Measurements from ENCODE around the gene PLCB2. TPM values are rescaled to one million over a fixed set of nuclear protein-coding genes. Genes with fewer than 3 reads are reported as not detected.
A peak's percentile ranks its signal among the peaks of the same experiment; 100 is the strongest.

Gene PLCB2
- polyA plus RNA-seq, 1 donor (not counting 4 experiments of a cell fraction or from before 2014, with no cell fraction given) = 0.73 TPM

- Histone ChIP-seq H4K20me1 (ENCODE audit: control insufficient read depth, extremely low read depth, insufficient read depth, low read length) (no peaks in the 10 kb centered on the region), H3K9ac (ENCODE audit: control insufficient read depth, extremely low read depth, insufficient read depth, low read length) (peak overlapping the region; percentile 96), H3K9me3 (ENCODE audit: control insufficient read depth, low read depth, low read length) (no peaks in the 10 kb centered on the region), H3K4me2 (ENCODE audit: control insufficient read depth, extremely low read depth, insufficient read depth, low read depth, low read length) (peak overlapping the region; percentile 97), H3K9me1 (ENCODE audit: control insufficient read depth, extremely low read depth, insufficient read depth, low read length) (no peaks in the 10 kb centered on the region), H3K27me3 (ENCODE audit: control insufficient read depth, extremely low read depth, insufficient read depth, low read length) (no peaks in the 10 kb centered on the region), H2AFZ (ENCODE audit: control insufficient read depth, low read length) (no peak overlapping the region), H3K4me3 (ENCODE audit: control insufficient read depth in 2 of 3, extremely low read depth in 1 of 3, insufficient read depth in 2 of 3, low read depth in 1 of 3, low read length in 3 of 3) (peak overlapping the region; percentile 74 to 90 (median 75)), H3K36me3 (ENCODE audit: control insufficient read depth in 2 of 2, extremely low read depth in 1 of 2, insufficient read depth in 2 of 2, low read length in 2 of 2) (peaks cover 18 to 30% of the 10 kb centered on the region in 2 experiments), H3K27ac (ENCODE audit: control insufficient read depth, insufficient read depth, low read length) (peak overlapping the region; percentile 91), H3K4me1 (ENCODE audit: control insufficient read depth, extremely low read depth, insufficient read depth, low read length) (peaks cover 90% of the 10 kb centered on the region), H3K79me2 (ENCODE audit: control insufficient read depth, insufficient read depth, low read length) (peaks cover 35% of the 10 kb centered on the region)
- FAIRE-seq (no peak), DNase-seq (ENCODE audit: low read depth, low spot score) (no peak)
- no peak for TF ChIP-seq EZH2 (IDR thresholded peaks at IDR 0.05; ENCODE audit: low read length)
- TF ChIP-seq, protein P1, sequence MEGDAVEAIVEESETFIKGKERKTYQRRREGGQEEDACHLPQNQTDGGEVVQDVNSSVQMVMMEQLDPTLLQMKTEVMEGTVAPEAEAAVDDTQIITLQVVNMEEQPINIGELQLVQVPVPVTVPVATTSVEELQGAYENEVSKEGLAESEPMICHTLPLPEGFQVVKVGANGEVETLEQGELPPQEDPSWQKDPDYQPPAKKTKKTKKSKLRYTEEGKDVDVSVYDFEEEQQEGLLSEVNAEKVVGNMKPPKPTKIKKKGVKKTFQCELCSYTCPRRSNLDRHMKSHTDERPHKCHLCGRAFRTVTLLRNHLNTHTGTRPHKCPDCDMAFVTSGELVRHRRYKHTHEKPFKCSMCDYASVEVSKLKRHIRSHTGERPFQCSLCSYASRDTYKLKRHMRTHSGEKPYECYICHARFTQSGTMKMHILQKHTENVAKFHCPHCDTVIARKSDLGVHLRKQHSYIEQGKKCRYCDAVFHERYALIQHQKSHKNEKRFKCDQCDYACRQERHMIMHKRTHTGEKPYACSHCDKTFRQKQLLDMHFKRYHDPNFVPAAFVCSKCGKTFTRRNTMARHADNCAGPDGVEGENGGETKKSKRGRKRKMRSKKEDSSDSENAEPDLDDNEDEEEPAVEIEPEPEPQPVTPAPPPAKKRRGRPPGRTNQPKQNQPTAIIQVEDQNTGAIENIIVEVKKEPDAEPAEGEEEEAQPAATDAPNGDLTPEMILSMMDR (optimal IDR thresholded peaks at IDR 0.05 in 1 of 3, IDR thresholded peaks at IDR 0.05 in 1 of 3, conservative IDR thresholded peaks at IDR 0.05 in 1 of 3; ENCODE audit: extremely low read depth in 1 of 3, insufficient read depth in 2 of 3, low read length in 3 of 3) = peak in 1 of 3 experiments; percentile 25
- dilution Hi-C loops (cut with MboI; ENCODE audit: extremely low pct_ligation_motif_present, low sequenced_read_pairs) = no loop called here
These were observed 31.8 kb upstream of the PLCB2 start for GRCh38 chr15:40339621-40339945.

DNA sequence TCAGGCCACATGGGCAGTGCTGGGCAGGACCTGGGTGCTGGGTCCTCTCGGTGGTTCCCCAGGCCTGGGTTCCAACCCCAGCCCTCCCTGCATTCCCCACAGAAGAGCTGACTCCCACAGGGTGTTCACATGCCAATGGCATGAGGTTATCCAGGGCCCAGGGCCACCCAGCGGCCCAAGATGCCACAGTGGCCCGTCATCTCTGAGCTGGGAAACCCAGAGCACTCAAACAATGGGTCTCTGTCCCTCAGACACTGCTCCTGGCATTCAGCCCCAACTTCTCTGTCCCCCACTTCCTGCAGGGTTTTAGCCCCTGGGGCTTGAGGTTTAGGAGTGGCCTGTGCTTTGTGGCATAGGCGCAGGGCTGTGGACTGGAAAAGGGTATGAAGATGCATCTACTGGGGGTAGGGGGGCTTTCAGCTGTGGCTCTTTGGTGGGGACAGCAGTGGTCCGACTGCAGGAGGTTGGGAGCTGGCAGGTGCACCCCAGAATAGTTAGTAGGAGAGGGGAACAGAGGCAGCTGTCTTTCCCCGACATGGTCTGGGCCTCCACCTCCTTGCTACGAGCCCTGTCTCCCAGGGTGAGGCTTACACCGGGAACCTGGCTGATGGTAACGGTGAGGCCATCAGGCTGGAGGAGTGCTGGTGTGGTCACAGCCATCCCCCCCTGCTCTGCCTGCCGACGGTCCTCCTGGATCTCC, 31.3 kb upstream of the PLCB2 start:
- H3K36me3 ChIP-seq (ENCODE audit: control insufficient read depth in 2 of 2, extremely low read depth in 1 of 2, insufficient read depth in 2 of 2, low read length in 2 of 2) = peaks cover 22 to 33% of the 10 kb centered on the region in 2 experiments
- H3K9ac ChIP-seq (ENCODE audit: control insufficient read depth, extremely low read depth, insufficient read depth, low read length) = peak overlapping the region; percentile 96
- H4K20me1 ChIP-seq (ENCODE audit: control insufficient read depth, extremely low read depth, insufficient read depth, low read length) = no peaks in the 10 kb centered on the region
- TF ChIP-seq, protein P1 (optimal IDR thresholded peaks at IDR 0.05 in 1 of 3, IDR thresholded peaks at IDR 0.05 in 1 of 3, conservative IDR thresholded peaks at IDR 0.05 in 1 of 3; ENCODE audit: extremely low read depth in 1 of 3, insufficient read depth in 2 of 3, low read length in 3 of 3) = no peak
- TF ChIP-seq EZH2 (IDR thresholded peaks at IDR 0.05; ENCODE audit: low read length) = no peak
- H3K27me3 ChIP-seq (ENCODE audit: control insufficient read depth, extremely low read depth, insufficient read depth, low read length) = no peaks in the 10 kb centered on the region
- dilution Hi-C loops (cut with MboI; ENCODE audit: extremely low pct_ligation_motif_present, low sequenced_read_pairs) = no loop called here
- peaks cover 92% of the 10 kb centered on the region for H3K4me1 ChIP-seq (ENCODE audit: control insufficient read depth, extremely low read depth, insufficient read depth, low read length)
- peak; percentile 99 for FAIRE-seq
- H3K9me3 ChIP-seq (ENCODE audit: control insufficient read depth, low read depth, low read length) = no peaks in the 10 kb centered on the region
- peak overlapping the region; percentile 91 for H3K27ac ChIP-seq (ENCODE audit: control insufficient read depth, insufficient read depth, low read length)
- peak overlapping the region; percentile 74 to 90 (median 75) for H3K4me3 ChIP-seq (ENCODE audit: control insufficient read depth in 2 of 3, extremely low read depth in 1 of 3, insufficient read depth in 2 of 3, low read depth in 1 of 3, low read length in 3 of 3)
- H3K4me2 ChIP-seq (ENCODE audit: control insufficient read depth, extremely low read depth, insufficient read depth, low read depth, low read length) = peak overlapping the region; percentile 97
- H3K9me1 ChIP-seq (ENCODE audit: control insufficient read depth, extremely low read depth, insufficient read depth, low read length) = no peaks in the 10 kb centered on the region
- DNase-seq (ENCODE audit: low read depth, low spot score) = peak; percentile 89
- H3K79me2 ChIP-seq (ENCODE audit: control insufficient read depth, insufficient read depth, low read length) = peaks cover 35% of the 10 kb centered on the region
- H2AFZ ChIP-seq (ENCODE audit: control insufficient read depth, low read length) = no peak overlapping the region

Data from keratinocyte (primary cell).